IMR-90 (cell line): ENCODE data around the gene RSPH9. TPM values are rescaled to one million over a fixed set of nuclear protein-coding genes. Genes with fewer than 3 reads are reported as not detected.

Source experiments
- ATAC-seq: fragments of 200-7000 bp; cut with Tn5 transposase; 2 replicates; pipeline ENCODE4 v1.9.1; 2020; ENCODE audit warnings: low read depth, mild to moderate bottlenecking, moderate library complexity
- BruUV-seq: library from RNA; stranded (reverse); fragments of 400-500 nt; replicated peaks from 2 replicates; lab custom pipeline; 2021; lab: Mats Ljungman, UMichigan
- CTCF ChIA-PET: fragments of 300-600 bp; formaldehyde crosslinking; extraction: SDS; loops from one replicate; lab custom pipeline; 2021; ENCODE audit warnings: antibody characterized with exemption; lab: Yijun Ruan, JAX
- POLR2A ChIA-PET: fragments of 300-600 bp; sonication (Branson Sonifier 250); formaldehyde crosslinking; loops from one replicate; lab custom pipeline; 2022; ENCODE audit warnings: antibody characterized with exemption; ENCODE audit not compliant: unreplicated experiment; lab: Charles Lee
- DNase-seq: peaks from one replicate; pipeline ENCODE4 v3.0.0; 2013
- H2AFZ ChIP-seq: replicated peaks from 2 replicates; pipeline ENCODE3; 2013; ENCODE audit warnings: low read length, mild to moderate bottlenecking; ENCODE audit not compliant: poor library complexity
- H2AK5ac ChIP-seq: 2 replicates; pipeline ENCODE4 v1.6.1; 2013; ENCODE audit warnings: low read depth, low read length, inconsistent platforms
- H2AK9ac ChIP-seq: replicated peaks from 2 replicates; pipeline ENCODE3; 2013; ENCODE audit warnings: mild to moderate bottlenecking, low read depth, low read length, moderate library complexity; ENCODE audit not compliant: poor library complexity
- H2BK120ac ChIP-seq: 2 replicates; pipeline ENCODE4 v1.6.1; 2013; ENCODE audit warnings: low read depth, low read length, inconsistent platforms
- H2BK15ac ChIP-seq: 3 replicates; pipeline ENCODE4 v1.6.1; 2013; ENCODE audit warnings: low read depth, low read length, inconsistent platforms
- H2BK20ac ChIP-seq: 2 replicates; pipeline ENCODE4 v1.6.1; 2013; ENCODE audit warnings: low read depth, mild to moderate bottlenecking, inconsistent platforms, low read length, moderate library complexity
- H2BK5ac ChIP-seq: 2 replicates; pipeline ENCODE4 v1.6.1; 2013; ENCODE audit warnings: mild to moderate bottlenecking, low read depth, low read length, inconsistent platforms; ENCODE audit not compliant: poor library complexity, severe bottlenecking
- H3K14ac ChIP-seq: replicated peaks from 2 replicates; pipeline ENCODE4 v1.6.1; 2013; ENCODE audit warnings: low read depth, low read length, inconsistent platforms
- H3K18ac ChIP-seq: 2 replicates; pipeline ENCODE4 v1.6.1; 2013; ENCODE audit warnings: low read depth, low read length, control low read depth
- H3K23ac ChIP-seq: 2 replicates; pipeline ENCODE4 v1.6.1; 2013; ENCODE audit warnings: low read depth, low read length, inconsistent platforms
- H3K27ac ChIP-seq: 2 replicates; pipeline ENCODE4 v1.5.1; 2013; ENCODE audit warnings: mild to moderate bottlenecking, control low read depth, low read length; ENCODE audit not compliant: insufficient read depth
- H3K27me3 ChIP-seq: 2 replicates; pipeline ENCODE4 v1.6.1; 2013; ENCODE audit warnings: low read length; ENCODE audit not compliant: control insufficient read depth, insufficient read depth
- H3K36me3 ChIP-seq: 2 replicates; pipeline ENCODE4 v1.6.1; 2013; ENCODE audit warnings: low read length, mixed read lengths; ENCODE audit not compliant: control insufficient read depth, insufficient read depth
- H3K4ac ChIP-seq: 2 replicates; pipeline ENCODE4 v1.6.1; 2013; ENCODE audit warnings: low read depth, low read length, inconsistent platforms
- H3K4me1 ChIP-seq: 2 replicates; pipeline ENCODE4 v1.6.1; 2013; ENCODE audit warnings: low read length, mixed read lengths; ENCODE audit not compliant: control insufficient read depth, insufficient read depth
- H3K4me2 ChIP-seq: 2 replicates; pipeline ENCODE4 v1.6.1; 2013; ENCODE audit warnings: low read depth, mild to moderate bottlenecking, control low read depth, low read length, moderate library complexity
- H3K4me3 ChIP-seq: 2 replicates; pipeline ENCODE4 v1.5.1; 2013; ENCODE audit warnings: low read depth, mild to moderate bottlenecking, control low read depth, low read length, moderate library complexity; ENCODE audit not compliant: insufficient read depth
- H3K56ac ChIP-seq: 2 replicates; pipeline ENCODE4 v1.6.1; 2013; ENCODE audit warnings: low read length, inconsistent platforms; ENCODE audit not compliant: insufficient read depth; ENCODE audit errors: extremely low read depth
- H3K79me1 ChIP-seq, 2 experiments: 2 replicates each; pipeline ENCODE4 v1.6.1; 2013; ENCODE audit warnings: low read length in 2 of 2, inconsistent platforms in 1 of 2, low read depth in 1 of 2
- H3K9ac ChIP-seq: 2 replicates; pipeline ENCODE4 v1.6.1; 2013; ENCODE audit warnings: low read depth, low read length, control low read depth
- H3K9me1 ChIP-seq: 2 replicates; pipeline ENCODE4 v1.6.1; 2013; ENCODE audit warnings: low read length, inconsistent platforms; ENCODE audit not compliant: insufficient read depth
- H3K9me3 ChIP-seq: 2 replicates; pipeline ENCODE4 v1.6.1; 2013; ENCODE audit warnings: low read length; ENCODE audit not compliant: control insufficient read depth, insufficient read depth
- H4K20me1 ChIP-seq: 2 replicates; pipeline ENCODE4 v1.6.1; 2013; ENCODE audit warnings: low read length, inconsistent platforms; ENCODE audit not compliant: insufficient read depth
- H4K5ac ChIP-seq: 2 replicates; pipeline ENCODE4 v1.6.1; 2013; ENCODE audit warnings: mild to moderate bottlenecking, low read depth, low read length, control low read depth
- H4K8ac ChIP-seq, 2 experiments: 2 replicates each; pipeline ENCODE4 v1.6.1; 2013; ENCODE audit warnings: low read depth in 2 of 2, low read length in 2 of 2, control low read depth in 1 of 2, inconsistent platforms in 1 of 2
- H4K91ac ChIP-seq: 2 replicates; pipeline ENCODE4 v1.6.1; 2013; ENCODE audit warnings: low read depth, low read length, inconsistent platforms; ENCODE audit not compliant: insufficient read depth
- CEBPB ChIP-seq: IDR thresholded peaks from 2 replicates; pipeline ENCODE4 v1.6.1; 2012; ENCODE audit warnings: low read depth, low read length, improper control_type of control experiment
- CTCF ChIP-seq: conservative IDR thresholded peaks from 2 replicates; pipeline ENCODE4 v1.5.1; 2012; ENCODE audit warnings: mild to moderate bottlenecking, low read depth, low read length, improper control_type of control experiment
- FOS ChIP-seq: fragments of 150-350 bp; IDR thresholded peaks from 2 replicates; pipeline ENCODE4 v1.6.1; 2016; ENCODE audit warnings: low read depth, low read length
- MAZ ChIP-seq: IDR thresholded peaks from 2 replicates; pipeline ENCODE4 v1.6.1; 2012; ENCODE audit warnings: low read depth, mild to moderate bottlenecking, low read length, improper control_type of control experiment, moderate library complexity, borderline replicate concordance
- MXI1 ChIP-seq: IDR thresholded peaks from 2 replicates; pipeline ENCODE4 v1.6.1; 2012; ENCODE audit warnings: low read depth, mild to moderate bottlenecking, low read length, moderate library complexity, borderline replicate concordance
- NFE2L2 ChIP-seq: fragments of 150-350 bp; IDR thresholded peaks from 2 replicates; pipeline ENCODE4 v1.6.1; 2016; ENCODE audit warnings: low read depth, mild to moderate bottlenecking, low read length
- POLR2A ChIP-seq: IDR thresholded peaks from 2 replicates; pipeline ENCODE4 v1.6.1; 2012; ENCODE audit warnings: mild to moderate bottlenecking, low read depth, low read length
- RAD21 ChIP-seq: IDR thresholded peaks from 2 replicates; pipeline ENCODE4 v1.6.1; 2012; ENCODE audit warnings: low read length, improper control_type of control experiment
- RCOR1 ChIP-seq: IDR thresholded peaks from 2 replicates; pipeline ENCODE4 v1.6.1; 2012; ENCODE audit warnings: mild to moderate bottlenecking, low read length, improper control_type of control experiment; ENCODE audit not compliant: insufficient replicate concordance
- SMC3 ChIP-seq: fragments of 150-350 bp; IDR thresholded peaks from 2 replicates; pipeline ENCODE4 v1.6.1; 2016; ENCODE audit warnings: low read depth, mild to moderate bottlenecking, antibody characterized with exemption, low read length, moderate library complexity
- USF2 ChIP-seq: fragments of 150-350 bp; IDR thresholded peaks from 2 replicates; pipeline ENCODE4 v1.6.1; 2017; ENCODE audit warnings: mild to moderate bottlenecking, antibody characterized with exemption, low read length, low read depth
- WGBS, 2 experiments: methylation state at CpG; one replicate each; pipeline versions ENCODE4 v1.1.5 to v1.1.7; 2013; ENCODE audit warnings: missing lambda C conversion rate in 2 of 2; ENCODE audit not compliant: insufficient read length in 1 of 2; ENCODE audit errors: extremely low coverage in 2 of 2; 5-methylcytosine and 5-hydroxymethylcytosine counted together
- dilution Hi-C: fragments of 300-500 bp; cut with HindIII; formaldehyde crosslinking; loops from one replicate; pipeline ENCODE4 v1.14.3; 2018; ENCODE audit warnings: low sequenced_read_pairs; ENCODE audit not compliant: unreplicated experiment
- in situ Hi-C: fragments of 300-500 bp; cut with MboI; formaldehyde crosslinking; loops from 3 replicates; pipeline ENCODE4 v1.14.3; 2019; ENCODE audit warnings: low sequenced_read_pairs, inconsistent platforms, mixed read lengths
- intact Hi-C: fragments of 100-400 bp; cut with micrococcal nuclease; formaldehyde crosslinking; loops from 2 replicates; pipeline ENCODE4 v1.10.0; 2022
- polyA plus RNA-seq, 3 experiments: library from polyadenylated mRNA; depleted of rRNA; stranded (reverse); fragments of >200 nt; gene quantifications; 2 replicates each; pipeline ENCODE4 v1.2.3, GENCODE V29; 2012; ENCODE audit warnings: low replicate concordance in 1 of 3
- total RNA-seq: library from RNA; depleted of rRNA; stranded (reverse); fragments of >200 nt; gene quantifications from 2 replicates; pipeline ENCODE4 v1.2.3, GENCODE V29; 2012

RSPH9 gene
- total and polyA plus RNA-seq, 2 of the 4 experiments (the other 2 are of a cell fraction) = 0.18 to 0.21 TPM

GRCh38 chr6:43668151-43669028, 23.6 kb downstream of the RSPH9 start:
- Histone ChIP-seq H4K20me1 (no peaks in the 10 kb centered on the region; the same call in 1 of the 2 replicates), H3K4me2 (no peak overlapping the region), H3K4me3 (no peak overlapping the region), H2BK20ac (no peak overlapping the region), H2AFZ (peak overlapping the region; percentile 35), H3K14ac (peak overlapping the region; percentile 20; the same call in 1 of the 2 replicates), H3K9ac (peak overlapping the region; percentile 32; the same call in 1 of the 2 replicates), H3K27me3 (no peaks in the 10 kb centered on the region), H4K91ac (peak overlapping the region; percentile 25; the same call in 1 of the 2 replicates), H3K56ac (no peak overlapping the region), H3K36me3 (peaks cover 19% of the 10 kb centered on the region; the same call in 1 of the 2 replicates), H2BK15ac (no peak overlapping the region; the same call in 1 of the 3 replicates), H3K79me1 (no peaks in the 10 kb centered on the region), H2AK9ac (peak overlapping the region; percentile 66), H3K9me3 (no peaks in the 10 kb centered on the region), H2BK5ac (peak overlapping the region; percentile 14), H2AK5ac (peak overlapping the region; percentile 70), H3K4me1 (peaks cover 17% of the 10 kb centered on the region), H2BK120ac (no peak overlapping the region; the same call in 1 of the 2 replicates), H4K8ac (peak overlapping the region; percentile 45 to 62; a peak in 3 of 4 replicates), H3K18ac (peak overlapping the region; percentile 17; the same call in 1 of the 2 replicates), H3K9me1 (peaks cover 20% of the 10 kb centered on the region; the same call in 1 of the 2 replicates), H4K5ac (peak overlapping the region; percentile 45), H3K23ac (0 out of 2 replicates have a peak overlapping the region, but pooled peaks have one; percentile 28), H3K27ac (no peak overlapping the region), H3K4ac (peak overlapping the region; percentile 31)
- intact Hi-C loops = loop anchor here (10.0 kb wide), 1 partner anchor 286 kb away; no protein-coding TSS in a partner anchor
- no TSS peak for BruUV-seq
- 41% methylated on average over 2 of the region's 17 CpGs; no CpG with 5 or more reads in 1 of the 2 experiments for WGBS, 2 experiments
- POLR2A ChIA-PET = interaction anchor here (0.6 kb wide), 1 partner anchor 101 kb away, joined by 3 read pairs; no protein-coding TSS in a partner anchor
- CTCF ChIA-PET = interaction anchor here (0.5 to 1.2 kb wide), 5 partner anchors 92 to 413 kb away, joined by 3 to 4 read pairs (median 3); no protein-coding TSS in a partner anchor
- DNase-seq (peak; percentile 36), ATAC-seq (peak; percentile 53)
- in situ Hi-C loops = loop anchor here (5.0 kb wide), 2 partner anchors 99 to 414 kb away; no protein-coding TSS in a partner anchor
- TF ChIP-seq MXI1 (no peak), RAD21 (peak; percentile 31), POLR2A (0 out of 2 replicates have a peak, but pooled peaks have one; percentile 29), CEBPB (no peak), USF2 (no peak), RCOR1 (no peak), FOS (no peak), NFE2L2 (no peak), SMC3 (peak; percentile 26; the same call in 1 of the 2 replicates), CTCF (peak; percentile 52), MAZ (peak; percentile 46; the same call in 1 of the 2 replicates)
- dilution Hi-C loops = no loop called here
